SK-N-SH (cell line): ENCODE data around the gene C14orf132. TPM values are rescaled to one million over a fixed set of nuclear protein-coding genes. Genes with fewer than 3 reads are reported as not detected.

Source experiments
- CTCF ChIA-PET: fragments of 300-600, 350-600 bp; formaldehyde crosslinking; extraction: SDS; loops from one replicate; lab custom pipeline; 2021; lab: Yijun Ruan, JAX
- POLR2A ChIA-PET: fragments of 350-600 bp; sonication (Branson Sonifier 250); formaldehyde crosslinking; extraction: SDS; loops from one replicate; lab custom pipeline; 2020; ENCODE audit warnings: antibody characterized with exemption, inconsistent platforms; lab: Yijun Ruan, JAX
- DNase-seq: peaks from one replicate; pipeline ENCODE4 v3.0.0; 2012
- H2AFZ ChIP-seq: fragments of 200-600 bp; sonication (generic); 2 replicates; pipeline ENCODE4 v1.8.1; 2016; ENCODE audit warnings: antibody characterized with exemption, mild to moderate bottlenecking, low read depth
- H3F3A ChIP-seq: fragments of 200-600 bp; sonication (generic); replicated peaks from 2 replicates; pipeline ENCODE3; 2016; ENCODE audit warnings: antibody characterized with exemption, mild to moderate bottlenecking; ENCODE audit not compliant: insufficient read depth
- H3K27ac ChIP-seq, 2 experiments: fragments of 200-500 bp in 1 of 2; fragments of 200-600 bp in 1 of 2; sonication (Bioruptor generic) in 1 of 2; sonication (generic), shearing (Covaris generic) in 1 of 2; 2 replicates each; pipeline versions ENCODE4 v1.5.1 to v1.6.1; 2014 to 2016; ENCODE audit warnings: low read depth in 2 of 2, inconsistent platforms in 1 of 2, low read length in 1 of 2, mild to moderate bottlenecking in 1 of 2, mixed read lengths in 1 of 2
- H3K27me3 ChIP-seq: fragments of 200-600 bp; sonication (generic), shearing (Covaris generic); 2 replicates; pipeline ENCODE4 v1.6.1; 2016; ENCODE audit warnings: mixed run types; ENCODE audit not compliant: insufficient read depth
- H3K36me3 ChIP-seq, 2 experiments: fragments of 200-500 bp in 1 of 2; fragments of 200-600 bp in 1 of 2; sonication (Bioruptor generic) in 1 of 2; sonication (generic) in 1 of 2; replicated peaks in 1 of 2; 2 replicates each; pipeline versions ENCODE3 to v1.5.1; 2014 to 2016; ENCODE audit warnings: low read length in 1 of 2, mild to moderate bottlenecking in 1 of 2; ENCODE audit not compliant: insufficient read depth in 2 of 2, control insufficient read depth in 1 of 2
- H3K4me1 ChIP-seq, 2 experiments: fragments of 200-500 bp in 1 of 2; fragments of 200-600 bp in 1 of 2; sonication (Bioruptor generic) in 1 of 2; sonication (generic), shearing (Covaris generic) in 1 of 2; 2 replicates each; pipeline versions ENCODE4 v1.5.1 to v1.6.1; 2014 to 2016; ENCODE audit warnings: low read depth in 1 of 2, low read length in 1 of 2, mixed run types in 1 of 2; ENCODE audit not compliant: insufficient read depth in 2 of 2, control insufficient read depth in 1 of 2
- H3K4me2 ChIP-seq: fragments of 200-600 bp; sonication (generic), shearing (Covaris generic); 2 replicates; pipeline ENCODE4 v1.6.1; 2017; ENCODE audit warnings: mixed run types
- H3K4me3 ChIP-seq, 2 experiments: fragments of 200-500 bp in 1 of 2; fragments of 200-600 bp in 1 of 2; sonication (Bioruptor generic) in 1 of 2; sonication (generic), shearing (Covaris generic) in 1 of 2; 2 replicates each; pipeline versions ENCODE4 v1.5.1 to v1.8.1; 2014 to 2016; ENCODE audit warnings: low read depth in 2 of 2, inconsistent platforms in 1 of 2, low read length in 1 of 2, mild to moderate bottlenecking in 1 of 2, mixed read lengths in 1 of 2, moderate library complexity in 1 of 2
- H3K79me2 ChIP-seq: fragments of 200-600 bp; sonication (generic); 2 replicates; pipeline ENCODE4 v1.8.1; 2017; ENCODE audit warnings: mild to moderate bottlenecking; ENCODE audit not compliant: insufficient read depth
- H3K9ac ChIP-seq: fragments of 200-600 bp; sonication (generic); 2 replicates; pipeline ENCODE4 v1.6.1; 2017; ENCODE audit warnings: mixed run types
- H3K9me2 ChIP-seq: fragments of 200-600 bp; sonication (generic); 2 replicates; pipeline ENCODE4 v1.6.1; 2017; ENCODE audit warnings: mixed run types
- H3K9me3 ChIP-seq: fragments of 200-600 bp; sonication (generic); 2 replicates; pipeline ENCODE4 v1.6.1; 2017; ENCODE audit warnings: mixed run types, mild to moderate bottlenecking, moderate library complexity
- H4K20me1 ChIP-seq: fragments of 200-600 bp; sonication (generic); 2 replicates; pipeline ENCODE4 v1.6.1; 2017; ENCODE audit warnings: mild to moderate bottlenecking, mixed run types; ENCODE audit not compliant: insufficient read depth
- CHD2 ChIP-seq: fragments of 150-350 bp; IDR thresholded peaks from 2 replicates; pipeline ENCODE4 v1.6.1; 2018; ENCODE audit warnings: low read length; ENCODE audit not compliant: partially characterized antibody
- CTCF ChIP-seq: fragments of 200-600 bp; sonication (generic); IDR thresholded peaks from 2 replicates; pipeline ENCODE4 v1.6.1; 2017; ENCODE audit warnings: antibody characterized with exemption, mild to moderate bottlenecking, moderate library complexity
- ELF1 ChIP-seq: IDR thresholded peaks from 2 replicates; pipeline ENCODE4 v1.4.0; 2012
- FOXJ3 ChIP-seq: sonication (generic); formaldehyde crosslinking; IDR thresholded peaks from 2 replicates; pipeline ENCODE4 v1.5.1; 2020; ENCODE audit warnings: mild to moderate bottlenecking, missing genetic modification reagents
- GABPA ChIP-seq: IDR thresholded peaks from 2 replicates; pipeline ENCODE4 v1.4.0; 2012; ENCODE audit warnings: low read depth, mild to moderate bottlenecking
- GATA2 ChIP-seq: sonication (generic); formaldehyde crosslinking; IDR thresholded peaks from 2 replicates; pipeline ENCODE4 v1.5.0; 2020; ENCODE audit warnings: mild to moderate bottlenecking, missing genetic modification reagents
- MAX ChIP-seq: IDR thresholded peaks from 2 replicates; pipeline ENCODE4 v1.4.0; 2012; ENCODE audit warnings: low read depth
- MXI1 ChIP-seq: IDR thresholded peaks from 2 replicates; pipeline ENCODE4 v1.6.1; 2012; ENCODE audit warnings: mild to moderate bottlenecking, low read depth, low read length, improper control_type of control experiment
- PBX3 ChIP-seq: IDR thresholded peaks from 2 replicates; pipeline ENCODE4; 2012
- RAD21 ChIP-seq: IDR thresholded peaks from 2 replicates; pipeline ENCODE4 v1.6.1; 2012; ENCODE audit warnings: mild to moderate bottlenecking, low read length
- RCOR1 ChIP-seq: fragments of 150-350 bp; IDR thresholded peaks from 2 replicates; pipeline ENCODE4 v1.6.1; 2017; ENCODE audit warnings: antibody characterized with exemption, low read length
- RXRA ChIP-seq: IDR thresholded peaks from 2 replicates; pipeline ENCODE4 v1.4.0; 2012; ENCODE audit warnings: low read depth, mild to moderate bottlenecking, borderline replicate concordance
- SMC3 ChIP-seq: IDR thresholded peaks from 2 replicates; pipeline ENCODE4 v1.6.1; 2012; ENCODE audit warnings: low read depth, low read length, improper control_type of control experiment
- TEAD4 ChIP-seq: IDR thresholded peaks from 2 replicates; pipeline ENCODE4 v1.4.0; 2012; ENCODE audit warnings: mild to moderate bottlenecking, borderline replicate concordance; ENCODE audit not compliant: insufficient read depth
- USF1 ChIP-seq: IDR thresholded peaks from 2 replicates; pipeline ENCODE4 v1.4.0; 2012; ENCODE audit warnings: low read depth, borderline replicate concordance
- ZBTB33 ChIP-seq: IDR thresholded peaks from 2 replicates; pipeline ENCODE4 v1.4.0; 2012; ENCODE audit warnings: low read depth, borderline replicate concordance
- WGBS: methylation state at CpG from one replicate; pipeline ENCODE4 v1.1.6; 2017; ENCODE audit warnings: low lambda C conversion rate; 5-methylcytosine and 5-hydroxymethylcytosine counted together
- polyA plus RNA-seq, 3 experiments: library from polyadenylated mRNA; depleted of rRNA; stranded (reverse); fragments of >200 nt; gene quantifications; 2 replicates each; pipeline ENCODE4 v1.2.3, GENCODE V29; 2012

The C14orf132 gene
- polyA plus RNA-seq, 1 of the 3 experiments (the other 2 are of a cell fraction), result 5.5 TPM

- TF ChIP-seq CTCF (peak; percentile 29), GABPA (no peak), MAX (peak; percentile 18; the same call in 1 of the 2 replicates), RAD21 (peak; percentile 37), MXI1 (no peak; the same call in 1 of the 2 replicates), ZBTB33 (no peak), PBX3 (peak; percentile 66), TEAD4 (0 out of 2 replicates have a peak, but pooled peaks have one; percentile 16)
Observed at GRCh38 chr14:96090441-96091148, 51.4 kb downstream of the C14orf132 start (continued).

GRCh38 chr14:96091149-96091693 is 52.1 kb downstream of the C14orf132 start:
- Histone ChIP-seq H3K9me2 (no peaks in the 10 kb centered on the region), H3K4me2 (peak overlapping the region; percentile 59; the same call in 1 of the 2 replicates), H3K9me3 (no peaks in the 10 kb centered on the region), H3K4me3 (no peak overlapping the region; a peak in 1 of 4 replicates), H3K4me1 (peaks cover 26 to 88% of the 10 kb centered on the region in 2 experiments), H3K27me3 (no peaks in the 10 kb centered on the region), H3K79me2 (no peaks in the 10 kb centered on the region), H2AFZ (no peak overlapping the region), H4K20me1 (no peaks in the 10 kb centered on the region), H3K36me3 (peaks cover 0 to 7% of the 10 kb centered on the region in 2 experiments), H3F3A (no peaks in the 10 kb centered on the region), H3K9ac (no peak overlapping the region), H3K27ac (peak overlapping the region; percentile 33 to 99; a peak in 3 of 4 replicates)
- CTCF ChIA-PET, result interaction anchor here (0.6 to 37.1 kb wide), 8 partner anchors 7 to 492 kb away, joined by 3 to 920 read pairs (median 8); no protein-coding TSS in a partner anchor
- POLR2A ChIA-PET, result interaction anchor here (1.1 to 1.7 kb wide), 4 partner anchors 12 to 183 kb away, joined by 3 to 7 read pairs (median 4); no protein-coding TSS in a partner anchor
- TF ChIP-seq GATA2 (CRISPR knock-in tag) (peak; percentile 69), RAD21 (no peak), RXRA (no peak), ELF1 (no peak), SMC3 (no peak; the same call in 1 of the 2 replicates), FOXJ3 (CRISPR knock-in tag) (no peak), CHD2 (peak; percentile 34), USF1 (no peak), RCOR1 (no peak)
- DNase-seq, result peak; percentile 59
- 49% methylated on average over 8 of the region's 15 CpGs for WGBS
